H1 (cell line): ENCODE results near the gene PARP15. TPM values are rescaled to one million over a fixed set of nuclear protein-coding genes. Genes with fewer than 3 reads are reported as not detected.

Experiments used
- CHD1 ChIP-seq: IDR thresholded peaks from 2 replicates; pipeline ENCODE4 v1.6.1; 2012; ENCODE audit warnings: low read depth, low read length, improper control_type of control experiment
- E2F6 ChIP-seq: IDR thresholded peaks from 2 replicates; pipeline ENCODE4 v1.6.1; 2012; ENCODE audit warnings: inconsistent platforms
- HDAC6 ChIP-seq: IDR thresholded peaks from one replicate; pipeline ENCODE4 v1.7.1; 2012; ENCODE audit warnings: low read depth, mild to moderate bottlenecking, inconsistent platforms, low read length, moderate library complexity
- JUND ChIP-seq: IDR thresholded peaks from 2 replicates; pipeline ENCODE4 v1.6.1; 2011; ENCODE audit warnings: mild to moderate bottlenecking, improper control_type of control experiment, low read length
- KDM1A ChIP-seq: fragments of 200-600, 300-600 bp; sonication (generic); IDR thresholded peaks from 2 replicates; pipeline ENCODE4 v1.7.1; 2016; ENCODE audit warnings: mild to moderate bottlenecking, low read length, borderline replicate concordance
- POLR2A ChIP-seq, 2 experiments: IDR thresholded peaks; 1 replicate in 1 of 2; 2 replicates in 1 of 2; pipeline ENCODE4 v1.6.1; 2011; ENCODE audit warnings: low read depth in 2 of 2, low read length in 2 of 2, mild to moderate bottlenecking in 2 of 2; ENCODE audit errors: control extremely low read depth in 1 of 2
- SP1 ChIP-seq: IDR thresholded peaks from 2 replicates; pipeline ENCODE4 v1.6.1; 2011; ENCODE audit warnings: low read depth, low read length
- SUZ12 ChIP-seq: fragments of 200-600 bp; sonication (generic); IDR thresholded peaks from 2 replicates; pipeline ENCODE4 v1.6.1; 2012; ENCODE audit warnings: mild to moderate bottlenecking, inconsistent platforms, low read length, moderate library complexity, mixed read lengths
- polyA plus RNA-seq, 7 experiments: library from polyadenylated mRNA; depleted of rRNA in 3 of 7; stranded (reverse) in 5 of 7; unstranded in 2 of 7; fragments of >200 nt in 5 of 7; fragments of 200-250 nt in 2 of 7; gene quantifications; 1 replicate in 5 of 7; 2 replicates in 1 of 7; 4 replicates in 1 of 7; pipeline versions ENCODE4 v1.2.1 to v1.2.3, GENCODE V29; 2011 to 2013; ENCODE audit warnings: missing spikeins in 2 of 7, mixed read lengths in 2 of 7
- total RNA-seq: library from RNA; stranded (reverse); fragmentation: NEBNext Ultra II Directional; extraction: Animal tissue kit (Norgen Biotek cat#: 25700); gene quantifications from 2 replicates; pipeline ENCODE4 v1.2.1, GENCODE V29; 2021
- TF ChIP-seq, protein P1 (sequence below): fragments of 300-600 bp; sonication (generic); IDR thresholded peaks from 2 replicates; pipeline ENCODE4 v1.7.1; 2012; ENCODE audit warnings: low read length, moderate library complexity, mild to moderate bottlenecking, inconsistent platforms; ENCODE audit not compliant: insufficient replicate concordance
- TF ChIP-seq, protein P2 (sequence below): IDR thresholded peaks from 2 replicates; pipeline ENCODE4 v1.6.1; 2012; ENCODE audit warnings: inconsistent platforms

The PARP15 gene
- total and polyA plus RNA-seq, 2 of the 8 experiments (the other 6 are each of a cell fraction or from before 2014, with no cell fraction given) = 0.37 to 0.45 TPM

GRCh38 chr3:122564155-122564912, 13.1 kb upstream of the PARP15 start, which contains the start of the genes DTX3L and PARP9 (continued):
- TF ChIP-seq, protein P1, sequence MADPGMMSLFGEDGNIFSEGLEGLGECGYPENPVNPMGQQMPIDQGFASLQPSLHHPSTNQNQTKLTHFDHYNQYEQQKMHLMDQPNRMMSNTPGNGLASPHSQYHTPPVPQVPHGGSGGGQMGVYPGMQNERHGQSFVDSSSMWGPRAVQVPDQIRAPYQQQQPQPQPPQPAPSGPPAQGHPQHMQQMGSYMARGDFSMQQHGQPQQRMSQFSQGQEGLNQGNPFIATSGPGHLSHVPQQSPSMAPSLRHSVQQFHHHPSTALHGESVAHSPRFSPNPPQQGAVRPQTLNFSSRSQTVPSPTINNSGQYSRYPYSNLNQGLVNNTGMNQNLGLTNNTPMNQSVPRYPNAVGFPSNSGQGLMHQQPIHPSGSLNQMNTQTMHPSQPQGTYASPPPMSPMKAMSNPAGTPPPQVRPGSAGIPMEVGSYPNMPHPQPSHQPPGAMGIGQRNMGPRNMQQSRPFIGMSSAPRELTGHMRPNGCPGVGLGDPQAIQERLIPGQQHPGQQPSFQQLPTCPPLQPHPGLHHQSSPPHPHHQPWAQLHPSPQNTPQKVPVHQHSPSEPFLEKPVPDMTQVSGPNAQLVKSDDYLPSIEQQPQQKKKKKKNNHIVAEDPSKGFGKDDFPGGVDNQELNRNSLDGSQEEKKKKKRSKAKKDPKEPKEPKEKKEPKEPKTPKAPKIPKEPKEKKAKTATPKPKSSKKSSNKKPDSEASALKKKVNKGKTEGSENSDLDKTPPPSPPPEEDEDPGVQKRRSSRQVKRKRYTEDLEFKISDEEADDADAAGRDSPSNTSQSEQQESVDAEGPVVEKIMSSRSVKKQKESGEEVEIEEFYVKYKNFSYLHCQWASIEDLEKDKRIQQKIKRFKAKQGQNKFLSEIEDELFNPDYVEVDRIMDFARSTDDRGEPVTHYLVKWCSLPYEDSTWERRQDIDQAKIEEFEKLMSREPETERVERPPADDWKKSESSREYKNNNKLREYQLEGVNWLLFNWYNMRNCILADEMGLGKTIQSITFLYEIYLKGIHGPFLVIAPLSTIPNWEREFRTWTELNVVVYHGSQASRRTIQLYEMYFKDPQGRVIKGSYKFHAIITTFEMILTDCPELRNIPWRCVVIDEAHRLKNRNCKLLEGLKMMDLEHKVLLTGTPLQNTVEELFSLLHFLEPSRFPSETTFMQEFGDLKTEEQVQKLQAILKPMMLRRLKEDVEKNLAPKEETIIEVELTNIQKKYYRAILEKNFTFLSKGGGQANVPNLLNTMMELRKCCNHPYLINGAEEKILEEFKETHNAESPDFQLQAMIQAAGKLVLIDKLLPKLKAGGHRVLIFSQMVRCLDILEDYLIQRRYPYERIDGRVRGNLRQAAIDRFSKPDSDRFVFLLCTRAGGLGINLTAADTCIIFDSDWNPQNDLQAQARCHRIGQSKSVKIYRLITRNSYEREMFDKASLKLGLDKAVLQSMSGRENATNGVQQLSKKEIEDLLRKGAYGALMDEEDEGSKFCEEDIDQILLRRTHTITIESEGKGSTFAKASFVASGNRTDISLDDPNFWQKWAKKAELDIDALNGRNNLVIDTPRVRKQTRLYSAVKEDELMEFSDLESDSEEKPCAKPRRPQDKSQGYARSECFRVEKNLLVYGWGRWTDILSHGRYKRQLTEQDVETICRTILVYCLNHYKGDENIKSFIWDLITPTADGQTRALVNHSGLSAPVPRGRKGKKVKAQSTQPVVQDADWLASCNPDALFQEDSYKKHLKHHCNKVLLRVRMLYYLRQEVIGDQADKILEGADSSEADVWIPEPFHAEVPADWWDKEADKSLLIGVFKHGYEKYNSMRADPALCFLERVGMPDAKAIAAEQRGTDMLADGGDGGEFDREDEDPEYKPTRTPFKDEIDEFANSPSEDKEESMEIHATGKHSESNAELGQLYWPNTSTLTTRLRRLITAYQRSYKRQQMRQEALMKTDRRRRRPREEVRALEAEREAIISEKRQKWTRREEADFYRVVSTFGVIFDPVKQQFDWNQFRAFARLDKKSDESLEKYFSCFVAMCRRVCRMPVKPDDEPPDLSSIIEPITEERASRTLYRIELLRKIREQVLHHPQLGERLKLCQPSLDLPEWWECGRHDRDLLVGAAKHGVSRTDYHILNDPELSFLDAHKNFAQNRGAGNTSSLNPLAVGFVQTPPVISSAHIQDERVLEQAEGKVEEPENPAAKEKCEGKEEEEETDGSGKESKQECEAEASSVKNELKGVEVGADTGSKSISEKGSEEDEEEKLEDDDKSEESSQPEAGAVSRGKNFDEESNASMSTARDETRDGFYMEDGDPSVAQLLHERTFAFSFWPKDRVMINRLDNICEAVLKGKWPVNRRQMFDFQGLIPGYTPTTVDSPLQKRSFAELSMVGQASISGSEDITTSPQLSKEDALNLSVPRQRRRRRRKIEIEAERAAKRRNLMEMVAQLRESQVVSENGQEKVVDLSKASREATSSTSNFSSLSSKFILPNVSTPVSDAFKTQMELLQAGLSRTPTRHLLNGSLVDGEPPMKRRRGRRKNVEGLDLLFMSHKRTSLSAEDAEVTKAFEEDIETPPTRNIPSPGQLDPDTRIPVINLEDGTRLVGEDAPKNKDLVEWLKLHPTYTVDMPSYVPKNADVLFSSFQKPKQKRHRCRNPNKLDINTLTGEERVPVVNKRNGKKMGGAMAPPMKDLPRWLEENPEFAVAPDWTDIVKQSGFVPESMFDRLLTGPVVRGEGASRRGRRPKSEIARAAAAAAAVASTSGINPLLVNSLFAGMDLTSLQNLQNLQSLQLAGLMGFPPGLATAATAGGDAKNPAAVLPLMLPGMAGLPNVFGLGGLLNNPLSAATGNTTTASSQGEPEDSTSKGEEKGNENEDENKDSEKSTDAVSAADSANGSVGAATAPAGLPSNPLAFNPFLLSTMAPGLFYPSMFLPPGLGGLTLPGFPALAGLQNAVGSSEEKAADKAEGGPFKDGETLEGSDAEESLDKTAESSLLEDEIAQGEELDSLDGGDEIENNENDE = no peak
- TF ChIP-seq SUZ12 (peak; percentile 40; the same call in 1 of the 2 replicates), JUND (no peak), KDM1A (no peak), HDAC6 (no peak), CHD1 (no peak), SP1 (no peak), E2F6 (peak; percentile 85), POLR2A (IDR thresholded peaks at IDR 0.05; ENCODE audit: control extremely low read depth in 1 of 2, low read depth in 2 of 2, low read length in 2 of 2) (peak; percentile 24 to 66)
- TF ChIP-seq, protein P2, sequence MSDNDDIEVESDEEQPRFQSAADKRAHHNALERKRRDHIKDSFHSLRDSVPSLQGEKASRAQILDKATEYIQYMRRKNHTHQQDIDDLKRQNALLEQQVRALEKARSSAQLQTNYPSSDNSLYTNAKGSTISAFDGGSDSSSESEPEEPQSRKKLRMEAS = peak; percentile 68
